Suppressor macrophage treated with lipopolysaccharide for 1 hour (primary cell): ENCODE measurements around the gene WDR81.

Experiments
- DNase-seq, 3 donors: peaks; one replicate each; pipeline ENCODE4 v3.0.0-alpha.2; 2020 to 2022

Gene WDR81

DNA sequence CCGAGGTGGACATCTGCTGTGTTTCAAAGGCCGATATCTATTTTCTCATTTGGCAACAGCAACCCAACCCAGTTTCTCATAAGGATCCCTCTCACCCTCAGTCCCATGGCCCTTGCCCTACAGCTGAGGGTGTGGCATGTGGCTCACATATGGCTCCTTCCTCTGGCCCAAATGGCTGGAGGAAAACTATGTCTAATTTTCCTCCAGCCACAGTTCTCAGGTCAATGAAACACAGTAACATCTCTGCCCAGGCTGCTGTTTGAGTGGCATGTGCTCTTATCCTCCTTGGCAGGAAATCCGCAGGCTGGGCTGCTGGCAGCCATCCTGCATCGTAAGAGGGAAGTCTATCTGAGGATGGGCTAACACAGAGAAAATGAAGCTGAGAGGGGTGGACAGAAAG, 61.4 kb downstream of the WDR81 start:
- no peak for DNase-seq

DNA sequence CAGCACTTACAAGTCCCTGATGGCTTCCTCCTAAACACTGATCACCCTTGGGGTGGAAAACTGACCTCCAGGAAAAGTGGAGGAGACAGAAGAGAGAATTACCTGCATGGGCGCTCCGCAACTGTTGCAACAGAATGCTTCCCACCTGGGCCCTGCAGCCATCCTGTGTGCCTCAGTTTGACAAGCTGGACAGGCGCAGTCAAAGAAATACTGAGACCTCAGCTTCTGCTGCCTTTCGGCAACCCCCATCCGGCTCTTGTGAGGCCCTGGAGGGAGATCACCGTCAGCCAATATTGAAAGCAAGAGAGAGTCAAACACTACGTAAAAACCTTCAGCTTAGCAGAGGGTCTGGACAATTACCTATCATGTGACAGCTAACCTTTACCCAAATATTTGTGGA, 62.2 kb downstream of the WDR81 start:
- DNase-seq = no peak

DNA sequence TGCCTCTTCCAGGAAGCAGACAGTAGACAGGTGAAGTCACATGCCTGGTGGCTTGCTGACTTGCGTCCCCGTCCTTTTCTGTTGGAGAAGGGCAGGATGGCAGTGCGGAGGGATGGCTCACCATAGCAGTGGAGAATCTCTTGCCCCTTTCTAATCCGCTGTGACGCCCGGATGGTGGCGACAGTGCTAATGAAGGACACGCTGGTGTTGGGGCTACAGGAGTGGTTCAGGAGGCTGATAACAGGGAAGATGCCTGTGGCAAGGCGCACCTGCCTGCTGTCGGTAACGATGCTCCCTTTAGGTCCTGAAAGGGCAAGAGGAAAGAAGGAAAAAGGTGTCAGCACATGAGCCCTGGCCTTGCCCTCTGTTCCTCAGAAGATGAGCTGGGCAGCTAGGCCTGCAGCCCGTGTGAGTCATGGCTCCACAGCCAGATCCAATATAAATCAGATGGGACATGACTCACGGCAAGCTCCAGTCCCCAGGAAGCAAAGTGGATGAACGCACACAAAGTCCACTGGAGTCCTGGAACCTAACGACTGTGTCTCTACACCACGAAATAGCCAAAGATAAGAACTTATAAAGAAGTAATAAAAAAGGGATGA, 62.9 kb downstream of the WDR81 start:
- peak; percentile 71 to 79 (median 74) for DNase-seq
